Measurements from ENCODE around the gene NCOR1. TPM values are rescaled to one million over a fixed set of nuclear protein-coding genes. Genes with fewer than 3 reads are reported as not detected.
"Not testable (repeated sequence)": the region's sequence is repeated elsewhere in the genome, so short reads cannot be mapped to it uniquely, and the experiment has no call there.

Gene NCOR1
- total RNA-seq, 2 experiments from 2014 or later: 118 TPM

DNA sequence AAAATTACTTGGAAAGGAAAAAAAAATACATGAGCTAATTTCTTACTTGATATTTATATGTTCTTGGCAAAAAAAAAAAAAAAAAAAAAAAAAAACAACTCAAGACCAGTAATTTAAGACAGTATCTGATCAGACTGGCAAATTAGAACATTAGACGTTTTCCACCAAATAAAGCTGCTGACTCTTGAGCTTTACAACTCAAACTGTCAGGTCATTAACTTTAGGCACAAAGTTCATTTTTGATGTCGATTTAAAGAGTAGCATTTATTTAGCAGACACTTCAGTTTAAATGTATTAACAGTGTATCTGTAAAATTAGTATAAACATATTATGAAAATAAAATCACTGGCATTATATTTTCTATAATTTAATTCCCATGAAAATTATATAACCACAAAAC is 66.7 kb downstream of the NCOR1 start:
- no peak for ATAC-seq (ENCODE audit: poor library complexity)
- Mint-ChIP-seq H3K9me3 (no peaks in the 10 kb centered on the region), H3K36me3 (ENCODE audit: low read depth) (peaks cover 92% of the 10 kb centered on the region), H3K27ac (no peak overlapping the region), H3K27me3 (no peaks in the 10 kb centered on the region), H3K4me3 (no peak overlapping the region), H3K4me1 (ENCODE audit: low read depth) (no peaks in the 10 kb centered on the region)
- no peaks in the 10 kb centered on the region for H3K27me3 ChIP-seq (ENCODE audit: control insufficient read depth in 1 of 2, insufficient read depth in 2 of 2, low read length in 2 of 2)
- H3K9me3 ChIP-seq (ENCODE audit: control insufficient read depth in 1 of 2, insufficient read depth in 1 of 2, low read length in 2 of 2): no peaks in the 10 kb centered on the region
- no peak for TF ChIP-seq CTCF (IDR thresholded peaks at IDR 0.05)
- H3K4me1 ChIP-seq (ENCODE audit: insufficient read depth, low read length): no peaks in the 10 kb centered on the region
- H3K36me3 ChIP-seq (ENCODE audit: insufficient read depth, low read length): peaks cover 64% of the 10 kb centered on the region
- ChIA-PET CTCF (no interaction called here), POLR2A (no interaction called here)
- no peak overlapping the region for H3K27ac ChIP-seq (ENCODE audit: low read depth in 1 of 2, low read length in 2 of 2)
- no peak overlapping the region for H3K4me3 ChIP-seq (ENCODE audit: low read length)
- DNase-seq: no peak
- intact Hi-C loops (cut with DNase I, micrococcal nuclease): no loop called here

DNA sequence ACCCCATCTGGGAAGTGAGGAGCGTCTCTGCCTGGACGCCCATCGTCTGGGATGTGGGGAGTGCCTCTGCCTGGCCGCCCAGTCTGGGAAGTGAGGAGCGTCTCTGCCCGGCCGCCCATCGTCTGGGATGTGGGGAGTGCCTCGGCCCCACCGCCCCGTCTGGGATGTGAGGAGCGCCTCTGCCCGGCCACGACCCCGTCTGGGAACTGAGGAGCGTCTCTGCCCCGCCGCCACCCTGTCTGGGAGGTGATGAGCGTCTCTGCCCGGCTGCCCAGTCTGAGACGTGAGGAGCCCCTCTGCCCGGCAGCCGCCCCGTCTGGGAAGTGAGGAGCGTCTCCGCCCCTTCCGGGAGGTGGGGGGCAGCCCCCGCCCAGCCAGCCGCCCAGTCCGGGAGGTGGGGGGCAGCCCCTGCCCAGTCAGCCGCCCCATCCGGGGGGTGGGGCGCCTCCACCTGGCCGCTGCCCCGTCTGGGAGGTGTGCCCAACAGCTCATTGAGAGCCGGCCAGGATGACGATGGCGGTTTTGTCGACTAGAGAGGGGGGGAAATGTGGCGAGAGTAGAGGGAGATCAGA is 69.9 kb downstream of the NCOR1 start:
- POLR2A ChIA-PET; H3K4me3 ChIP-seq (ENCODE audit: low read length); H3K27me3 ChIP-seq (ENCODE audit: control insufficient read depth in 1 of 2, insufficient read depth in 2 of 2, low read length in 2 of 2); H3K27ac Mint-ChIP-seq; H3K9me3 Mint-ChIP-seq; H3K9me3 ChIP-seq (ENCODE audit: control insufficient read depth in 1 of 2, insufficient read depth in 1 of 2, low read length in 2 of 2); H3K4me3 Mint-ChIP-seq; H3K4me1 Mint-ChIP-seq (ENCODE audit: low read depth); H3K4me1 ChIP-seq (ENCODE audit: insufficient read depth, low read length); ATAC-seq (ENCODE audit: poor library complexity); H3K27me3 Mint-ChIP-seq; H3K27ac ChIP-seq (ENCODE audit: low read depth in 1 of 2, low read length in 2 of 2); CTCF ChIA-PET; intact Hi-C loops (cut with DNase I, micrococcal nuclease): not testable (repeated sequence)
- DNase-seq: peak in 1 of 14 experiments; percentile 16
- peaks cover 92% of the 10 kb centered on the region for H3K36me3 Mint-ChIP-seq (ENCODE audit: low read depth)
- peaks cover 75% of the 10 kb centered on the region for H3K36me3 ChIP-seq (ENCODE audit: insufficient read depth, low read length)

DNA sequence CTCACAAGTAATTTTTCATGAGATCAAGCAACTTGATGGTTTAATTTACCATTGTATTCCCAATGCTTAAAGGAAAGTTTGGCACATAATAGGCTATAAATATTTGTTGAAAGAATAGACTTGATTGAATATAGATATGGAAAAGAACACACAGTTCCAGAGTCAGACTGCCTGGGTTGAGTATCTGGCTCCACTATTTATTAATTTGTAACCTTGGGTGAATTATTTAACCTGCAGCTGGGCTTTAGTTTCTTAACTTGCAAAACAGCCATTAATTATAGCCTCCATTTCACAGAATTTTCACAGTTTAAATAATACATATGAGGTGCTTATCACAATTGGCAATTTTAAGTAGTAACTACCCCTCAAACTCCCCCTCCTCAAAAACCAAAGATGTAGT is 73.6 kb downstream of the NCOR1 start:
- ATAC-seq (ENCODE audit: poor library complexity): no peak
- peaks cover 67% of the 10 kb centered on the region for H3K36me3 ChIP-seq (ENCODE audit: insufficient read depth, low read length)
- no peaks in the 10 kb centered on the region for H3K4me1 Mint-ChIP-seq (ENCODE audit: low read depth)
- H3K9me3 Mint-ChIP-seq: no peaks in the 10 kb centered on the region
- no peaks in the 10 kb centered on the region for H3K4me1 ChIP-seq (ENCODE audit: insufficient read depth, low read length)
- H3K27me3 ChIP-seq (ENCODE audit: control insufficient read depth in 1 of 2, insufficient read depth in 2 of 2, low read length in 2 of 2): no peaks in the 10 kb centered on the region
- POLR2A ChIA-PET: no interaction called here
- H3K27me3 Mint-ChIP-seq: no peaks in the 10 kb centered on the region
- no peak for DNase-seq
- H3K4me3 ChIP-seq (ENCODE audit: low read length): no peak overlapping the region
- H3K27ac ChIP-seq (ENCODE audit: low read depth in 1 of 2, low read length in 2 of 2): no peak overlapping the region
- CTCF ChIA-PET: no interaction called here
- H3K4me3 Mint-ChIP-seq: no peak overlapping the region
- H3K36me3 Mint-ChIP-seq (ENCODE audit: low read depth): peaks cover 91% of the 10 kb centered on the region
- H3K27ac Mint-ChIP-seq: no peak overlapping the region
- TF ChIP-seq CTCF (IDR thresholded peaks at IDR 0.05): no peak
- intact Hi-C loops (cut with DNase I, micrococcal nuclease): no loop called here
- H3K9me3 ChIP-seq (ENCODE audit: control insufficient read depth in 1 of 2, insufficient read depth in 1 of 2, low read length in 2 of 2): no peaks in the 10 kb centered on the region

DNA sequence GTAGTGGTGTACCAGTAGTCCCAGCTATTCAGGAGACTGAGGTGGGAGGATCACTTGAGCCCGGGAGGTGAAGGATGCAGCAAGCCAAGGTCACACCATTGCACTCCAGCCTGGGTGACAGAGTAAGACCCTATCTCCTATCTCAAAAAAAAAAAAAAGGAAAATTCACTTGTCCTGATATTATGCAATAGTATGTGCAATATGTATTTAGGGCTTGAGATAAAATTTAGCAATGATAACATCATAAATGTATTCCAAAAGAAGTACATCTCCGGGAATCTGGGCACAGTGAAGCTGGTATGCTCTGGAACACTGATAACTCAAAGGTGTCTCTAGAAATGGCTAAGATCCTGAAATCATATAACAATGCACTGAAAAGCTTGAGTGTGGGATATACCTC is 74.5 kb downstream of the NCOR1 start:
- H3K9me3 Mint-ChIP-seq: no peaks in the 10 kb centered on the region
- DNase-seq (no peak), ATAC-seq (ENCODE audit: poor library complexity) (no peak)
- ChIA-PET POLR2A (no interaction called here), CTCF (no interaction called here)
- H3K27me3 Mint-ChIP-seq: no peaks in the 10 kb centered on the region
- H3K27ac ChIP-seq (ENCODE audit: low read depth in 1 of 2, low read length in 2 of 2): no peak overlapping the region
- no peak overlapping the region for H3K4me3 Mint-ChIP-seq
- H3K9me3 ChIP-seq (ENCODE audit: control insufficient read depth in 1 of 2, insufficient read depth in 1 of 2, low read length in 2 of 2): no peaks in the 10 kb centered on the region
- H3K4me3 ChIP-seq (ENCODE audit: low read length): no peak overlapping the region
- H3K27ac Mint-ChIP-seq: no peak overlapping the region
- TF ChIP-seq CTCF (IDR thresholded peaks at IDR 0.05): no peak
- H3K36me3 ChIP-seq (ENCODE audit: insufficient read depth, low read length): peaks cover 69% of the 10 kb centered on the region
- no peaks in the 10 kb centered on the region for H3K27me3 ChIP-seq (ENCODE audit: control insufficient read depth in 1 of 2, insufficient read depth in 2 of 2, low read length in 2 of 2)
- no peaks in the 10 kb centered on the region for H3K4me1 Mint-ChIP-seq (ENCODE audit: low read depth)
- intact Hi-C loops (cut with DNase I, micrococcal nuclease): no loop called here
- H3K36me3 Mint-ChIP-seq (ENCODE audit: low read depth): peaks cover 87% of the 10 kb centered on the region
- no peaks in the 10 kb centered on the region for H3K4me1 ChIP-seq (ENCODE audit: insufficient read depth, low read length)
